Measurements from ENCODE around the gene CADM1. TPM values are rescaled to one million over a fixed set of nuclear protein-coding genes. Genes with fewer than 3 reads are reported as not detected.

The CADM1 gene
- total RNA-seq, 1 experiment from 2014 or later = 30.8 TPM

DNA sequence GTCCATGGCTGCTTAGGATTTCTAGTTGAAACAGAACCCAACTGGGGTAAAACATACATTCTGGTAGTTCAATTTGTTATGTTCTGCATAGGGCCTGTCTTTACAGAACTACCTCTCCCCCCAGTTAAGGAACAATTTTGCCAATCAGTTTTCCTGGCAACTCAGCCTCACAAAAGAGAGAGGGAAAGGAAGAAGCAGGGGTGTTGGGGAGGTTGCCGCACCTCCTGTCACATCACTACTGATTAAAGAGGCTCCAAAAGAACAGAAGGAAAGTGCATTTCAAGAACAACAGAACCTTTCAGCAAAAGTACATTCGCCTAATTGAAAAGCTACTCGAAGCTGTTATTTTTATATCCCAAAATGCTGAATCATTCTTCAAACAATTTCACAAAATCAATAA is 217.6 kb downstream of the CADM1 start:
- DNase-seq (ENCODE audit: low read depth) = no peak

DNA sequence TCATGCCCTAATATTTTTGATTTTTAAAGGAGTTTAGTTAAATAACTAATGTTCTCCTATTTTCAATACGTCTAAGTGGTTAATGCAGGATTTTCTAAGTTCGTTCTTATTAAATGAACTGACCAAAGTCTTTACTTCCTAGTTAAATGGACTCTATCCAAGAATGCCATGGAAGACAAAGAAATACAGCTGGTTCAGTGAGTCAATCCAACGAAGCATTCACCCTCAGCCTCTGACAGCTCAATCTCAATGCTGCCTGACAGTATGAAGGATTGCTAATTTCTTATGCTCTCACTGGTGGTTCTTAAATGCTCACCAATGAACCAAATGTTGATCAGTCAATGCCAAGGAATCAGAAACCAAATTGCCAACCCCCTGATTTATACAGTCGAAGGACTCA is 219.4 kb downstream of the CADM1 start:
- peak; percentile 49 for DNase-seq (ENCODE audit: low read depth)

DNA sequence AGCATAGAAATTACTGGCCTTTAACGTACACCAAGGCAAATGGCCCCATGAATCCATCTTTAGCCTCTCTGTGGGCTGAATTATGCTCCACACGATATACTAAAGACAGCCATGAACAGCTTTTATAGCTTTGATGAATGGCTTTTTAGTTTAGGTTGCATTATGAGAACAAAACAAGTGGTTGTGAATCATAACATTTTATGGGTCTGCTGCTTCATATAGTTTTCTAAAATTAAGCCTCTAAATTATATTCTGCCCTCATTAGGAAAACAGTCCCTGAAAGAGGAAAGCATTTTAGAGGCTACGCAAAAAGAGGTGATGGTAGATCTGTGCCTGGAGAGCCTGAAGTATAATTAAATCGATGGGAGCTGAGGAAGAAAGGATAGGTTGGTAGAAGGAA is 221.3 kb downstream of the CADM1 start:
- no peak for DNase-seq (ENCODE audit: low read depth)

DNA sequence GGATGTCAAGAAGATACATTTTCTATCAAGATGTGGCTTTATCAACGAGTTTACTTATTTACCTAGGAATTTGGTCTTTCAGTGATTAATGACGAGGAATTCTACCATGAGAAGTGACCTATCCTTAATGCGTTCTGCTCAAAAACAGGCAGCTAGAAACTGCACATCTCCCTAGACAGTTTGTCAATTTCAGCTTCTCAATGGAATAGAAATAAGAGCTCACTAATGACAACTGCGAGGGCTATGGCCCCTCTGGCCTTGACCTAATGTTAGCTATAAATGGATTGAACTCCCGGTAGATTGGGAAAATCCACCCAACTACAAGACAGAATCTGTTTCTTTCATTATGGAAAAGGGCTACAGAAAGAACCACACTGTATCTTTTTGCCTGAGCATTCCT is 223.4 kb downstream of the CADM1 start:
- no peak for DNase-seq (ENCODE audit: low read depth)

DNA sequence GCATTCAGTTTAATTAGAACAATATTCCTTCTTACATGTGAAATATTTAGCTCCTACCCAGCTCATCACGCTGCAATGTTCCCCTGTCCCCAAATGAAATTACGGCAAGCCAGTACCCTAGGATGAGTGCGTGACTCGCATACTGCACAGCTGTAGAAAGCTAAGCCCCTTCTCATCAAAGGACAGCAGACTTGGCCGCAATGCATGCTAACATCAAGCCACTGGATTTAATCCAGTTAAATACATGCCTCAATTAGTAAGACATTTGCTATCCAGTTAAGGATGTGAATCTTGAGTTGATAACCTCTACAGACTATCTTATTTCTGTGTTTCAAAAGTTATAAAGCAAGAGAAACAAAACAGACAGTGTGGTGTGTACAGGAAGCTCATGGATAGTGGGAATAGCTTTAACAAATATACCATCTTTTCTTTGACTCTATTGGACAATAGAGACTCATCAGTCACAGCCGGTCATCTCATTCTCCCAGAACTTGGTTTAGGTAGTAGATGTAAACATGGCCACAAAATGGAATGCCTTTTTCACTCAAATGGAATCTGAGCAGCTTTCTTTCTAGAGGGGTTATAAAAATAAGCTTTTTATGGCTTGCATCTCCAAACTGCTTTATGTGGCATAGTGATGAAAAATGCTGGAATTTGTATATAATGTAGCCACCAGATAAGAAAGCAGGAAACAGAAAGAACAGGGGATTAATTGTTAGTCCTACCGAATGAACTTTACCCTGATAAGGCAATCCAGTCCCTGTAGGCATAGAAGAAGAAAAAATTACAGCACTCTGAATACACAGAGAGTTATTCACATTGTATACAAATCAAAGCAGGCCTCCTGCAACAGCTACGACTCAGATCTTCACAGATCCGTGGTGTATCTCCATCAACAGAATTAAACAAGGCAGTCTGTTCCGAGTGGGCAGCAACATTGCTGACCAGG is 224.1 kb downstream of the CADM1 start:
- DNase-seq (ENCODE audit: low read depth) = peak; percentile 10

DNA sequence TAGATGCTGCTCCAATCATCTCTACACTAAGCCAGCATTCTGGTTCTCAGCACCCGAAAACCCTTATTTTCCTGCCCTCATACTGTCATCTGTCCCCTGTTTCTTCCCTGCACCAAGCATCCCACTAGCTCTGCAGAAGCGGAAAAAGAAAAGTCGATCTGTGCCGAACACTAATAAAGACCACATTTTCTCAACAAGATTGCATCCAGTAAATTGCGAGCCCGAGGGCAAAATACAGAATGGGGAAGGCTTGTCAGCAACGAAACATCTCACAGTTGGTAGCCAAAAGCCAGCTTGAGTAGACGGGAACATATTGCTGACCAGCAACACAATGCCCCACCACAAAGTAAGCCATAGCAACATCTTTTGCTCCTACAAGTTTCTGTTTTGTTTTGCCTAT is 227.4 kb downstream of the CADM1 start:
- no peak for DNase-seq (ENCODE audit: low read depth)

DNA sequence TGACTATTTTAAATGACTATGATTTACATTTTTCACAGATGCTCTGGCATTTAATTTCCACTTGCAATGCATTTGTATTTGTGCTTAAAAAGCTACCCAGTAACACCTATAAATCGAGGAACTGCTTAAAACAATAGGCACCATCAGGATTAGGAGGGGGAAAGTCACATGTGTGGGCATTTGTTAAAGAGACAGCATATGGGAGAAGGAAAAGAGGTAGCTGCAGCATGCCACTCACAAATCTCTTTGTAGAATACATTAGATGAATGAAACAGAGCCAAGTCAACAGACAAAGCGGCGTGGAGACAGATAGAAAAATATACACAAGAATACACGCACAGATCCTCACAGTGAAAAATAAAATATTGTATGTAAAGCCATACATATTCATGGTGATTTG is 228.0 kb downstream of the CADM1 start:
- no peak for DNase-seq (ENCODE audit: low read depth)

DNA sequence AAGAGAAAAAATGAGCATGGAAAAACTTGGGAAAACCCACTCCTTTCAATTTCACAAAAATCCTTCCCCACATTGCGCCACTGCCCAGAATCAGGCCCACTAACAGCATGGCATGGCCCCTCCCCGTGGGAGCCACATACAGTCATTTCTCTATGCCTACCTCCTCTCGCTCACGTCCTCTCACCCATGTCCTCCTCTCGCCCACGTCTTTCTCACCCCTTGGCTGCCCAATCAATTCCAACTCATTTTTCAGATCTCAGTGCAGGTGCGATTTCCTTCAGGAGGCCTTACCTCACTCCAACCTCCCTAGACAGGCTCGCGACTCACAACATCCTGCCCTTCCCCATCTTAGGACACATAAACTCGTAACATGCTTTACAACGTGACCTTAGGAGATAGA is 229.2 kb downstream of the CADM1 start:
- DNase-seq (ENCODE audit: low read depth) = no peak

DNA sequence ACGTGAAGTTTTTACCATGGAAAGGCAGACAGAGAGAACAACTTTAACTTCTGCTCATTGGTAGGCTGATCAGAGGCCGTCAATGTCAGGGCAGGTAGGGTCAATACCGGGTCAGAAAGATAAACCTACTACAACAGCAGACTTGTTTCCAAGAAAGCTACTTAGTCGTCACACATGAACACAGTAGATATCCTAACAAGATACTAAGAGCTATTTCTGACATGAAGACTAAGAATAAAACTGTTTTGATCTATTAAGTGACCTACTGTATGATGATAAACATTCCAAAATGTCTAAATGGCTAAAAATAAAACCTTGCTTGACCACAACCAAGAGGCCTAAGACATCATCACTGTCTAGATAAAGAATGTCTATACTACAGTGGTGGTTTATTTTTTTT is 231.3 kb downstream of the CADM1 start:
- DNase-seq (ENCODE audit: low read depth) = no peak

DNA sequence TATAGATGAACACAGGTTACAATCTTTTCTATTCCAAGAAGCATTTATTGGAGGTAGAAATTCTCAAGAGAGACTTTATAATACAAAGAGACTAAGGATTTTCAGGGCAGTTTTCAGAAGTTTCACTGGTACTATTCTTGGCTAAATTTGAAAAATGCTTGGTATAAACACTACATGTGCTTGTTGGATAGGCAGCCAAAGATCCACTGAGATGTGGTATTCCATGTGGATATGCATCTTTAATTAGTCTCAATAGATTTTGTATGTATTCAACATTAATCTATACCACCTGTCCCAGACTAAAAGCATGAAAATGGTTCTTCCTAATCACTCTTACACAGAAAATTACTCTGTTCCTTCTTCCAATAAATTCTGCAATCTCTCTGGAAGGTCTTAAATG is 232.6 kb downstream of the CADM1 start:
- no peak for DNase-seq (ENCODE audit: low read depth)

DNA sequence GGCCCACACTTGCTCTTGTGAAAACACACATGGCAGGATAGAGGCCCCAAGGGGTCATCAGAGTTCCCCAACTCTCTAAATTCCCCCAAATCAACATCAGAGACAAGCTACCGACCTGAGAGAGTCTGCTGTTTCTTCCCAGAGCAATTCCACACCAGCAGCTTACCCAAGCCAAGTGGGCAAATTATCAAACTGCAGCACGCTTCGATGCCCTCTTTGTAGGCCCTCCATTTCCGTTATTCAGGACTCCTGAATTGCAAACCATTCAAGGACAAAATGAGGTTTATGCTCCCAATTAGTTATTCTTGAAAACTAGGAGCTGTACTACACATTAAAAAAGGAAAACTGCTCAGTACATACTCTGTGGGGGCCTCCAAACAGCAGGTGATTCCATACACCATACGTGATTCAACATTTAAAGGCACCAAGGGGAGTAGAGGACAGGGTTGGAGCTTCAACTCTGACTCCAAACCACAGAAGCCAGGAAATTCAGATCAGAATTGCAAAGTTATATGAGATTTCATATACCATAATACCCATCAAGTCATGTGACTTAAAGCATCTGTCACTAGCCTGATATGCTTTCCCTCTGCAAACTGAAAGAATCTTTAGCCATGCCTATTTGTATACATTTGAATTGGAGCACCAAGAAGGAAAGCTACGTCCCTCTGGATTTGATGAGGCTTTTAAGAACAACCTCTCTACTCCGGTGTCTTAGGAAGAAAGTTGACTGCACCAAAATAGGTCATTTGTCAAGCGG is 234.8 kb downstream of the CADM1 start:
- no peak for DNase-seq (ENCODE audit: low read depth)

DNA sequence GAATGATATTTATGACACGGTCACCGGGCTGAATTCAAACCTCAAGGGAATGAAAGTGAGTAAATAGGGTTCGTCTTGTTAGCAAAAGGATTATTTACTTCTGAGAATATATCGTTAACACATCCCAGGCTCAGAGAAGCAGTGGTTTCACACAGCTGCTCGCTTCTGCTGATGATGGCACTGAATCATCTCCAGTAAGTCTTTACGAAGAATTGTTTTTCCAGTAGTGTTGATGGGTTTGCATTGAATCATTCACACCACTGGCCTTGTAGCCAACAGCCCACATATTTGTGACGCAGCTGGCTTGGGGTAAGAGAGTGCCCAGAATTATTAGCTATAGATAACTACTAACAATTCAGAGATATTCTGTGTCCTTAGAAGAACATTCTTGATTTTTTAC is 236.3 kb downstream of the CADM1 start:
- no peak for DNase-seq (ENCODE audit: low read depth)

DNA sequence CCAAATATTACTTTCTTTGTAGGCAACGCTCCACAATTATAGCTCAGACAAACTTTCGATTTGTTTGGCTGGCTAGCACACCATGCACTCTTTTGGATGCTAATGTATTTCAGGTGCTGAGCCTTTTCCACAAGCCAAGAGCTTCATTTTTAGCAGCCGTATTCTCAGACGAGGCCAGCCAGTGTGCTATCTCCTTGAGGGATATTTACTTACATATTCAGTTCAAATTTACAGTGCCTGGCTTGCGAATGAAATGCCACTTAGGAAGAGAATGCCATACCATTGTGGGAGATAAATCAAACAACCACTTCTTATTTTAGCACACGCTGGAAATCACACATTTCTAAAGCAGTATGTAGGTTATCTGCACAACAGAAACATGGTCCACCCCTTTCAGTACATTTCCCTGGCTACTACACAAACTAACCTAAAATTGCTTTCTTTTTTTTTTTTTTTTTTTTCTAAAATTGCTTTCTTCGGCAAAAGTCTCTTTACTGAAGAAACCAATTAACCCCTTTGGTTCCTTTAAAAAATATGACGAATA is 236.9 kb downstream of the CADM1 start:
- DNase-seq (ENCODE audit: low read depth) = no peak

DNA sequence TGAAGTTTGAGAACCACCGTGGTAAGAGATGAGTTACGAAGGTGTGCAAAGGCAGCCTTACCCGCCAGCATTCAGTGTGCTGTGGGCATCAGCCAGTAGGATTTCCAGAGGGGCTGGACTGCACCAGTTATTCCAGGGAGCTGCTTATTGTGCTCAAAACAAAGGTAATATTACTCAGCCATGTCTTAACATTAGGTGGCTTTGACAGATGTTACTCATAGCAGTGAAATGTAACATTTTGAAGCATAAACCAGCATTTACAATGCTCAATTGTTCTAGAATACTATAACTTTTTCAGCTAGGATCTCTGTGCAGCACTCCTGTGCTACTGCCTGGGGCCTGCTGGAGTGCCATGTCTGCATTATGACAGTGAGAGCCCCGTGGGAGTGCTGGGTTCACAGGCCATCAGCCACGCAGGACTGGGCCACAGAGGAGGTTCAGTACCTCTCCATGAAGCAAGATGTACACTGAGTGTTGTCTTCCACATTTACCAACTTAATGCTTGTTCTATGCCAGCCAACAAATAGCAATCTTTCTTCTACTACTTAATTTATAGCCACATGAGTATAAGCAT is 238.1 kb downstream of the CADM1 start:
- DNase-seq (ENCODE audit: low read depth) = peak; percentile 74

DNA sequence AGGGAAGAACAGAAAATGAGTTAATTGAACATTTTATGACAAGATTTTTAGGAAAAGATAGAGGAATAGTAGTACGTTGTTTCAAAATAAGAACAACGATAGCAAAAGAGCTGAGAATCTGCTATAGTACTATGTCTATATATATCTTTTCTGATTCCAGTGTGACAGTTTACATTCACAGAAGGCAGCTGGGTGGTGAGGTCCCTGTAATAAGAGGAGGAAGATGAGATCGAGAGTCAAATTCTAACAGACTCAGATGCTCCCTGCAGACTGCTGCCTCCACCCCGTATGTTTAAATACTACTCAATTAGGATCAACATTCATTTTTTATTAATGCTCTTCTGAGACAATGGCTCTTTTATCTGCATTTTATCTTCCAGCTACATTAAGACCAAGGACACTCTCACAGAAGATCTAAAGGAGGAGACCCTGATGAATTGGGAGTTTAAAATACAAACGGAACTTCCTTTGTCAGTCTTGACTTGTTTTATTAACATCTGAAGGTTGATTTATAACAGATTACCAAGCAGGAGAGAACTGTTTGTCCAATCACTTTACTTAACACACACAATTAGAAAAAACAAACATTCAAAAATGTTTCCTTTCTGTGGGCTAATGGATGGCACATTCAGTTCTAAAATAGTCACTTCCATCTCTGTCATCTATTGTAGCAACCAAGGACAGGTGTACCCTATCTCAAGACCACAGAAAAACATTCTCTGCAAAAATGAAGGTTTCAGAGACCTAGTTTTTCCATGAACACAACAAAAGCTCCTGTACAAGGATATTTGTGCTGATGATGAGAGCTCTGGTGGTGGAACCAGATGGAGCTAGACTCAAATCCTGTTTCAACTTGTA is 240.2 kb downstream of the CADM1 start:
- DNase-seq (ENCODE audit: low read depth) = no peak

DNA sequence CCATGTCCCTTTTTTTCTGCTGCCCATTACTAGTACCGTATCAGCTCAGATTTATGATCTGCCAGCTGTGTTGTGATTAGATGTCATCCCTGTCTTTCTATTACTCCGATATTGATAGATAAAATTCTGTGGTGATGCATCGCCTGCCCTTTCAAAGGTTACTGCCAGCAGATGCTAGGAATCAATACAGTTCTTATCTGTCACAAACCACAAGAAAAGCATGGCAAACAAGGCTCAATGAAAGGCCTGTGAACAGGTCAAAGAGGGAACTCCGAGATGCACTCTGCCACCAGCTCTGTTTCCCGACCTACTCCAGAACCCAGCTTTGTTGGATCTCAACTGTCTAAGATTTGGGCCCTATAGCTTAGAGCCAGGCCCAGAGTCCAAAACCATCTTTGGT is 246.0 kb downstream of the CADM1 start:
- DNase-seq (ENCODE audit: low read depth) = no peak

DNA sequence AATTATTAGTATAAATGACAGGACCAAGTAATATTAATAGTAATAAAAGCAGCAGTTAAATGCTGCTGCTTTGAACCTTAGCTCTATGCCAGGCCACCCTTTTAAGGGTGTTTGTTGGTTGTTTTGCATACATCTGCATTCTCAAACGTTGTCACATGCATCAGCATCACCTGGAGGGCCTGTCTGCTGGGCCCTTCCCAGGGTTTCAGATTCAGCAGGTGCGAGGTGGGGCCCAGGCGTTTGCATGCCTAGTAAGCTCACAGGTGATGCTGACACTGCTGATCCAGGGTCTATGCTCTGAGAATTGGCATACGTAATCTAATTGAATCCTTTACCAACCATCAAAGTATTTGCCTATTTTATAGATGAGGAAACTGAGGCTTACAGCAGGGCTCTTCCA is 246.5 kb downstream of the CADM1 start:
- DNase-seq (ENCODE audit: low read depth) = no peak

DNA sequence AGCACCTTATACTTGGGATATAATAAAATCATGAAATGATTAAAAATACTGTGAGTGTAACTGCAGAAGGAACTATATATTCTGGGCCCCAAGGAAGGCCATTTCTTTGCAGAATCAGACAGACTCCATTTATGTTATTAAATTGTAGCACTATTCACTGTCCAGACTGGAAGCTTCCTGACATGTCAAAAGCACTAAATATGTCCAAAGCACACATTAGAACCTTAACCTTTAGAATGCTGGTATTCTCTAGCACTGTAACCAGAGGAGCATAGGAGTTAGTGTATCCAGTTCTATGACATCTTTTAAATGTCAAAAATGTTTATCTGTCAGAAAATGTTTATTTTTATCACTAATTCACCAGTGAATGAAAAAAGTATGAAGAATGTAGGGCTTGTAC is 246.9 kb downstream of the CADM1 start:
- DNase-seq (ENCODE audit: low read depth) = no peak

DNA sequence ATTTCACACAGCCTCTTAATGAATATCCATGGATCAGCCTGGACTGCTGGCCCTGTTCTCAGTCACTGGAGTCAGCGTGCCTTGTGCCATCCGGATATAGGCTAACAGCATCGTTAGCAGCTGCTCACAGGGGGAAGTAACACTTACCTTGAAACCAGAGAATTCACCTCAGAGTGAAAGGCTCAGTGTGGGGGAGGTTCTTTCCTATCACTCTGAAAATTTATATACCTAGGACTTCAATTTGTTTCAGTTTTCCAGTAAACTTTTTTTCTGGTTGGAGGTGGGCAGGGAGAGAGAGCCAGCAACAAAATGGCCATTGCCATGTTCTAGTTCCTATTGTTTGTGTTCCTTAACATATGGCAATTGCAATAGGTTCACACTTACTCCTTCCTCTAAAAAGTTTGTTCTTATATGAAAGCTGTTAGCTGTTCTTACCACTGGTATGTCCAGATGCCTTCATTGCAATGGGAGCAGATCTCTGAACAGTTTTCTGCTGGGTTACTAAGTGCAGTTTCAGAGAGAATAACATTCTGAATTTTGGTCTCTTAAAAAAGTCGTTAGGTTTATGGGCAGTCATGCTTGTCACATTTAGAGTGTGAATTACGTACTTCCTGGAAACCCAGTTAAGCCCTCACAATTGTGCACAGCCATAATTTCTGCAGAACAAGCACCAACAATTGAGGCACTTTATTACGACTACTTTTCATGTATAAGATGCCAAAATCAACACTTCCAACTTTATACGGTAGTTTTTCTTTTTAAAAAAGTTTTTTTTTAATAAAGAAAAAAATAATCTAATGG is 247.6 kb downstream of the CADM1 start:
- DNase-seq (ENCODE audit: low read depth) = no peak
